Adrenal gland (tissue), 12 donors: ENCODE measurements around the gene TMEM9. TPM values are rescaled to one million over a fixed set of nuclear protein-coding genes. Genes with fewer than 3 reads are reported as not detected.

Source experiments
- DNase-seq, 7 donors: peaks; one replicate each; pipeline ENCODE4 v3.0.0-alpha.2; 2019 to 2020
- H3K27ac ChIP-seq, 5 donors: fragments of 200-600 bp; sonication (generic) in 4 of 5; 1 replicate in 3 of 5; 2 replicates in 2 of 5; pipeline versions ENCODE4 v1.5.1 to v1.8.0; 2016 to 2020; ENCODE audit warnings: mild to moderate bottlenecking in 1 of 5
- H3K27me3 ChIP-seq: fragments of 200-600 bp; 2 replicates; pipeline ENCODE4 v1.8.0; 2021
- H3K36me3 ChIP-seq, 2 donors: fragments of 200-600 bp; replicated peaks in 1 of 2; 1 replicate in 1 of 2; 2 replicates in 1 of 2; pipeline versions ENCODE4 v1.5.1 to v1.8.0; 2018 to 2022
- H3K4me1 ChIP-seq, 2 donors: fragments of 200-600 bp; replicated peaks in 1 of 2; 1 replicate in 1 of 2; 2 replicates in 1 of 2; pipeline versions ENCODE4 v1.5.1 to v1.8.0; 2018 to 2021
- H3K4me3 ChIP-seq, 4 donors: fragments of 200-600 bp; sonication (generic) in 3 of 4; one replicate each; pipeline ENCODE4 v1.5.1; 2016 to 2018
- H3K9me3 ChIP-seq, 3 donors: fragments of 200-600 bp; sonication (generic) in 1 of 3; replicated peaks in 1 of 3; 1 replicate in 2 of 3; 2 replicates in 1 of 3; pipeline versions ENCODE4 v1.5.1 to v1.8.0; 2016 to 2021
- POLR2A ChIP-seq, 2 donors: fragments of 450-650 bp; IDR thresholded peaks; one replicate each; pipeline ENCODE4 v1.6.1; 2017; ENCODE audit warnings: antibody characterized with exemption in 2 of 2, mild to moderate bottlenecking in 2 of 2, moderate library complexity in 1 of 2
- whole genome bisulfite sequencing, 4 donors: extraction: QIAGEN DNeasy Blood & Tissue Kit in 2 of 4; methylation state at CpG; one replicate each; pipeline versions ENCODE4 v1.1.5 to v1.1.7; 2013 to 2017; 5-methylcytosine and 5-hydroxymethylcytosine counted together
- intact Hi-C, 2 donors: fragments of 100-400 bp; cut with DNase I; formaldehyde crosslinking; loops; one replicate each; pipeline versions ENCODE4 v1.14.1 to v1.15.0; 2022 to 2023
- polyA plus RNA-seq, 3 donors: library from polyadenylated mRNA; stranded (reverse); fragments of 200-250 nt in 2 of 3; fragments of 350-450 nt in 1 of 3; fragmentation: Illumina TruSeq in 1 of 3; extraction: RNeasy Lipid Tissue Mini Kit (QIAGEN cat#74804) in 1 of 3; gene quantifications; one replicate each; pipeline ENCODE4 v1.2.3, GENCODE V29; 2013 to 2014
- total RNA-seq, 9 donors: library from RNA; depleted of rRNA in 4 of 9; stranded (reverse); fragments of >200 nt in 4 of 9; fragments of 120-200 nt in 1 of 9; fragmentation: NEBNext Ultra II Directional in 1 of 9; extraction: Animal tissue kit (Norgen Biotek cat#: 25700) in 1 of 9; gene quantifications; one replicate each; pipeline versions ENCODE4 v1.1.0 to v1.2.4, GENCODE V29; 2013 to 2023
- TF ChIP-seq, protein P1 (sequence below), 6 experiments: fragments of 450-650 bp in 4 of 6; fragments of 200-600 bp in 2 of 6; sonication (generic) in 1 of 6; IDR thresholded peaks; 1 replicate in 5 of 6; 2 replicates in 1 of 6; pipeline versions ENCODE4 v1.5.1 to v1.8.0; 2016 to 2021; ENCODE audit warnings: antibody characterized with exemption in 6 of 6, mild to moderate bottlenecking in 2 of 6, moderate library complexity in 1 of 6
- donor health status: healthy with polysubstance abuse.
- donor health status: Bipolar disorder and iron deficiency.
- donor health status: DM: yes; HTN: yes; CAD: no.
- donor health status: DM: no; HTN: no; CAD: no.
- donor health status: DM: no; HTN: no; CAD: no.
- donor health status: DM: yes; HTN: yes; CAD: no.

Gene TMEM9
- total and polyA plus RNA-seq, 12 donors, result 78.5 to 283 (median 127) TPM

DNA sequence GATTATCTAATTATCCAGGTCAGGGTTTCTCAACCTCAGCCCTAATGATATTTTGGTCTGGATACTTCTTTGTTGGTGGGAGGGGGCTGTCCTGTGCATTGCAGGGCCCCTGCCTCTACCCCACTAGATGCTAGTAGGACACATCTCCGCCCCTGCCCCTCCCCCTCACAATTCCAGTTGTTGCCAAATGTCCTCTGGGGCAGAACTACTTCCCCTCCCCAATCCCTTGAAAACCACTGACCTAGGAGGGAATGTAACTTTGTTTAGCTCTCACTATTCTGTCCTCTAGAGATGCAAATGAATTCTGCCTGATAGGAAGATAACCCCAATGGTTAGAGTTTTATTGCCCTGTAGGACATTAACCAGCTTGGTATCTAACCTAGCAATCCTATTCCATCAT, 50.1 kb downstream of the TMEM9 start:
- intact Hi-C loops, result no loop called here
- 59 to 83% (median 69%) methylated on average over 1 of the region's 1 CpG for WGBS, 4 donors
- TF ChIP-seq, protein P1, sequence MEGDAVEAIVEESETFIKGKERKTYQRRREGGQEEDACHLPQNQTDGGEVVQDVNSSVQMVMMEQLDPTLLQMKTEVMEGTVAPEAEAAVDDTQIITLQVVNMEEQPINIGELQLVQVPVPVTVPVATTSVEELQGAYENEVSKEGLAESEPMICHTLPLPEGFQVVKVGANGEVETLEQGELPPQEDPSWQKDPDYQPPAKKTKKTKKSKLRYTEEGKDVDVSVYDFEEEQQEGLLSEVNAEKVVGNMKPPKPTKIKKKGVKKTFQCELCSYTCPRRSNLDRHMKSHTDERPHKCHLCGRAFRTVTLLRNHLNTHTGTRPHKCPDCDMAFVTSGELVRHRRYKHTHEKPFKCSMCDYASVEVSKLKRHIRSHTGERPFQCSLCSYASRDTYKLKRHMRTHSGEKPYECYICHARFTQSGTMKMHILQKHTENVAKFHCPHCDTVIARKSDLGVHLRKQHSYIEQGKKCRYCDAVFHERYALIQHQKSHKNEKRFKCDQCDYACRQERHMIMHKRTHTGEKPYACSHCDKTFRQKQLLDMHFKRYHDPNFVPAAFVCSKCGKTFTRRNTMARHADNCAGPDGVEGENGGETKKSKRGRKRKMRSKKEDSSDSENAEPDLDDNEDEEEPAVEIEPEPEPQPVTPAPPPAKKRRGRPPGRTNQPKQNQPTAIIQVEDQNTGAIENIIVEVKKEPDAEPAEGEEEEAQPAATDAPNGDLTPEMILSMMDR (IDR thresholded peaks at IDR 0.05), result no peak
- Histone ChIP-seq H3K27me3 (no peaks in the 10 kb centered on the region), H3K27ac (no peak overlapping the region), H3K4me1 (no peaks in the 10 kb centered on the region), H3K36me3 (no peaks in the 10 kb centered on the region), H3K9me3 (no peaks in the 10 kb centered on the region), H3K4me3 (no peak overlapping the region)
- DNase-seq, result no peak

DNA sequence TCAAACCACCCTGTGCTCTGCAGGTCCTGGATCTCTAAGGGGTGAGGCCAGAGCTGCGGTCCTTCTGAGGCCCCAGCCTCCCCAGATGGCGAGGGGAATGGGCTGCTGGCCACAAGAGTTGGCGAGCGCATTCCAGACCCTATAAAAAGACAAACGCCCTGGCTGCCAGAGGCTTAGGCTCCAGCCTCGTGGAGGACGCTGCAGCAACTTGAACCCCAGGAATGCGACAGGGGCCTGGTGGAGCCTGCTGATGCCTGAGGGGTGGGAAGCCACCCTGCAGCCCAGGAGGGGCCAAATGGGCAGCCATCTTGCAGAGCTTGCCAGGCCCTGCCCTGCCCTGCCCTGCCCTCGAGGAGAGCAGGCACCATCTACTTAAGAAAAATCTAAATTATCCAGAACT, 50.6 kb downstream of the TMEM9 start:
- H3K27ac ChIP-seq, result no peak overlapping the region

DNA sequence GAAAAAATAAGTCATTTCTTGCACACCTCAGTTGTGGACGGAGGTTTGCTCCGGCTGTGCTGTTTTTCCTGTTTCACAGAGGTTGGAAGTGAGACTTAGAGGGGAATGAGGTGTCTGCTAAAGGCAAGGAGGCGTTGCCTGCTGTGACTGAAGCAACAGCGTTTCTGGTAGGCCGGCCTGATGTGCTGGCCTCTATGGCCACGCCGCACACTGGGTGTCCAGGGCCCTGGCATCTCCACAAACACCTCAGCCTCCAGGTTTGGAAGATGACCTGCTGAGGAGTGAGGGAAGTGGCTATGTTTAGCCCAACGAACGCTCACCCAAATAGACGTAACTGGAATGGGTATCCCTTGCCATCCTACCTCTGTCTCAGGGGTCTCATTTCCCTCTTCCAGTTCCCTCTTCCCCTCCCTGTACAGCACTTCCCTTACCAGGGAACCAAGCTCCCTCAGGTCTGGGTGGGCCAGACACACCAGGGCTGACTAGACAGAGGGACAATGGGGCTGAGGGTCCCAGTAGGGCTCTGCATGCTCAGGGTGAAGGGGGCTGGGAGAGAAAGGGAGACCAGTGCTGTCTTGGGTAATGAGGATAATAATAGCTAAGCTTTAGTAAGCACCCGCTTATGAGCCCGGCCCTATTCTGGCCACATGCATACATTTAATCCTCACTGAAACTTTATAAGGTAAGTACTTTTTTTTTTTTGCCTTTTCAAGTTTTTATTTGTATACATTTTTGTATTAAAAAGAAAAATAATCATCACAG, 53.9 kb downstream of the TMEM9 start:
- H3K9me3 ChIP-seq, result no peaks in the 10 kb centered on the region
- intact Hi-C loops, result no loop called here
- H3K4me3 ChIP-seq, result no peak overlapping the region
- H3K36me3 ChIP-seq, result no peaks in the 10 kb centered on the region
- H3K4me1 ChIP-seq, result no peaks in the 10 kb centered on the region
- no peak overlapping the region for H3K27ac ChIP-seq
- WGBS, 4 donors, result 83 to 94% (median 89%) methylated on average over 11 to 12 of the region's 12 CpGs
- no peaks in the 10 kb centered on the region for H3K27me3 ChIP-seq
- TF ChIP-seq POLR2A (IDR thresholded peaks at IDR 0.05), result no peak
- no peak for DNase-seq

More for the DNA sequence above, 50.6 kb downstream of the TMEM9 start:
- H3K9me3 ChIP-seq, result no peaks in the 10 kb centered on the region
- no peaks in the 10 kb centered on the region for H3K4me1 ChIP-seq
- no peak for DNase-seq
- intact Hi-C loops, result no loop called here
- H3K4me3 ChIP-seq, result no peak overlapping the region
- H3K27me3 ChIP-seq, result no peaks in the 10 kb centered on the region
- TF ChIP-seq, protein P1 (IDR thresholded peaks at IDR 0.05), result no peak
- TF ChIP-seq POLR2A (IDR thresholded peaks at IDR 0.05), result no peak
- 67 to 85% (median 78%) methylated on average over 1 to 9 of the region's 9 CpGs for WGBS, 4 donors
- no peaks in the 10 kb centered on the region for H3K36me3 ChIP-seq

DNA sequence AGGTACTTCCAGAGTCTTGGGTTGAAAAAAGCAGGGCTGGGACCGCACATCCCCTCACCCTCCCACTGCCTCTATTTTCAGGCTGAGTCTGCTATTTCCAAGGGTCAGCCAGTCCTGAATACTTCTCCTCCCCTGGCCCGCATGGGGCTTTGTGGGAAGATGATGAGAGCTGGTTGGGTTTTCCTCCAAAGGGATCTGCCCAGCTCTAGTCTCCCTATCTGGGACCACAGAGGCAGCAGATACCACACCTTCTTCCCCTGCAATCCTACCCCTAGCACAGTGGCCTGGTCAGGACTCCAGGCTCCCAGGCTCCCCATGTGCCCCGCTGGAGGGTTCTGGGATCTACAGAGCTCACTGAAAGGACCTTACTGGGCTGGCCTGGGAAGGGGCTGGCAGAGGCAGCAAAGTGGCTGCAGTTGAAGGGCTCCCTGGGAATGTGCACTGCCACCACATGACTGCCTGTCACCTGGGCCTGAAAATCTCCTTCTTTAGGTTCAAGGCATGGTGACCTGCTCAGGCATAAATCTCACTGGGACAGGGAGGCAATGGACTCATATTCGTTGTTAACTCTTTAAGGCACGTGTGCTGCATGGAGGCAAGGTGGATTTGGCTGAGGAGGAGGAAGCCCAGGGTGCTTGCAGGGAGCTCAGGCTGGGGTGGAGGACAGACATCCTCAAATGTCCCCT, 55.1 kb downstream of the TMEM9 start:
- no peak for TF ChIP-seq POLR2A (IDR thresholded peaks at IDR 0.05)
- TF ChIP-seq, protein P1 (IDR thresholded peaks at IDR 0.05), result no peak
- Histone ChIP-seq H3K27me3 (no peaks in the 10 kb centered on the region), H3K27ac (no peak overlapping the region), H3K4me1 (no peaks in the 10 kb centered on the region), H3K9me3 (no peaks in the 10 kb centered on the region), H3K4me3 (no peak overlapping the region), H3K36me3 (no peaks in the 10 kb centered on the region)
- intact Hi-C loops, result no loop called here
- no peak for DNase-seq
- WGBS, 4 donors, result 64 to 81% (median 76%) methylated on average over 4 to 5 of the region's 5 CpGs
